HG03460 (cell line): ENCODE results near the gene UTP4.
A peak's percentile ranks its signal among the peaks of the same experiment; 100 is the strongest.

Source experiments
- ATAC-seq: cut with Tn5 transposase; IDR thresholded peaks from one replicate; pipeline ENCODE4 v1.9.1; 2021; ENCODE audit not compliant: unreplicated experiment

UTP4 gene

GRCh38 chr16:69171325-69172084 lies 39.1 kb downstream of the UTP4 start:
- ATAC-seq: no peak

- ATAC-seq: no peak
Observed at GRCh38 chr16:69176033-69176800, 43.8 kb downstream of the UTP4 start.

GRCh38 chr16:69179328-69180010 lies 47.0 kb downstream of the UTP4 start:
- no peak for ATAC-seq

GRCh38 chr16:69180011-69180338 lies 47.5 kb downstream of the UTP4 start:
- ATAC-seq: no peak

- ATAC-seq: no peak
Observed at GRCh38 chr16:69182730-69183416, 50.4 kb downstream of the UTP4 start.

- peak; percentile 85 for ATAC-seq
Observed at GRCh38 chr16:69186642-69187445, 54.4 kb downstream of the UTP4 start, which contains the start of gene SNTB2. Gene SNTB2 (plus strand): TSS chr16:69187164. CDS start chr16:69187167, 3 bp downstream.

- peak; percentile 15 for ATAC-seq
Observed at GRCh38 chr16:69187446-69188235, 55.2 kb downstream of the UTP4 start.

GRCh38 chr16:69188236-69188549 lies 55.7 kb downstream of the UTP4 start:
- no peak for ATAC-seq

- ATAC-seq: no peak
Observed at GRCh38 chr16:69188716-69189115, 56.3 kb downstream of the UTP4 start.

GRCh38 chr16:69190046-69190588 lies 57.7 kb downstream of the UTP4 start:
- no peak for ATAC-seq

GRCh38 chr16:69190598-69190997 lies 58.1 kb downstream of the UTP4 start:
- ATAC-seq: no peak

- no peak for ATAC-seq
Observed at GRCh38 chr16:69191136-69191535, 58.7 kb downstream of the UTP4 start.

- ATAC-seq: no peak
Observed at GRCh38 chr16:69193855-69194254, 61.4 kb downstream of the UTP4 start.

GRCh38 chr16:69194488-69194887 lies 62.0 kb downstream of the UTP4 start:
- no peak for ATAC-seq

- no peak for ATAC-seq
Observed at GRCh38 chr16:69195369-69196029, 63.0 kb downstream of the UTP4 start.

- ATAC-seq: no peak
Observed at GRCh38 chr16:69197573-69197972, 65.1 kb downstream of the UTP4 start.

- ATAC-seq: no peak
Observed at GRCh38 chr16:69199382-69199781, 66.9 kb downstream of the UTP4 start.

GRCh38 chr16:69201291-69201690 lies 68.8 kb downstream of the UTP4 start:
- ATAC-seq: no peak

- no peak for ATAC-seq
Observed at GRCh38 chr16:69201787-69202186, 69.3 kb downstream of the UTP4 start.
